GM18867 (cell line): ENCODE data around the gene S100A14.

ENCODE experiments used
- ATAC-seq: cut with Tn5 transposase; IDR thresholded peaks from one replicate; pipeline ENCODE4 v1.9.1; 2021; ENCODE audit warnings: mild to moderate bottlenecking, moderate library complexity; ENCODE audit not compliant: unreplicated experiment

The S100A14 gene

DNA sequence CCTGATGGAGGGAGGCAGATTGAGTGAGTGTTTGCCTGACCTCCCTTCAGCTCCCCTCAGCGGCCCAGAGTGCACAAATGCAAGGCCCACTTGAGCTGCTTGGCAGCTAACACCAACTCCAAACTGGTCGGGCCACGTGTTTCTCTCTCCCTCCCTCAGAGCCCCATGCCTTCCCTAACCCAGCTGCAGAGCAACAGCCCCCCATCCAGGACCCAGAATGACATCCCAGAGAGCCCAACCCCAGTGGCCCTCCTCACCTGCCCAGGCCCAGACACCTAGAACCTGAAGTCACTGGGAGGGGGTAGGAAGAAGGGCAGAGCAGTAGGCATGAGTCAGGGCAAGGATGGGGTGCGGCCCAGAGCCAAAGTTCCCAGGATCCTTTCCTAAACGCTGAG, 789 bp upstream of the S100A14 start:
- no peak for ATAC-seq

DNA sequence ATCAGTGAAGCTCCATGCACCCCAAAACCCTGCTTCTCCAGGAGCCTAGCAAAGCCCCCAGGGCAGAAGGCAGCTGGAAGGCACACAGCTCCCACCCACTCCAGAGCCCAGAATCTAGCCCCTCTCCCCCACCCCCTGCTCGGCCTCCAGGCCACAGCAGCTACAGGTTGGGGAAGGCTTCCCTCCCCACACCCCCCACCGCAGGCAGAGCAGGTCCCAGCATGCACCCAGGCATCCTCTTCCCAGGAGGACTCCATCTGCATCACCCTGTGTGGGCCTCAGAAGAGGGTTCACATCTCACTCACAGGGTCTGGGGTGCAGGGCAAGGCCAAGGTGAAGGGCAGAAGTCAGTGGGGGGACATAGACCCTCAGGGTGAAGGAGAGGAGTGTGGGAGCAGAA, 719 bp downstream of the S100A14 start:
- no peak for ATAC-seq

DNA sequence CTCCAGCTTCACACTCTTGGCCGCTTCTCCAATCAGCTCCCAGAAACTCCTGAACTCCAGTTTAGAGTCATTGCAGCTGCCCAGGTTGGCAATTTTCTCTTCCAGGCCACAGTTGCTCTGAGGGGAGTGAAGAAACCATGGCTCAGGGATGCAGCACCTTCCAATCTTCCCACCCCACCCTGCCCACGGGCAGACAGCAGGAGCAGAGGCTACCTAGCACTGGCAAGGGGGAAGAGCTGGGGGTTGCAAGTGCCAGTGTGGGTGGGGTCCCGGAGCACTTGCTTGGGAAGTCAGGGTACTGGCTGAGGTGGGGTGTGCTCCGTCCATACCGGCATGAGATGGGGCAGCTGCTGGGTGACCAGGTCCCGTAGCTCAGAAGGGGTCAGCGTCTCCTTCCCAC, 1.2 kb downstream of the S100A14 start:
- no peak for ATAC-seq

DNA sequence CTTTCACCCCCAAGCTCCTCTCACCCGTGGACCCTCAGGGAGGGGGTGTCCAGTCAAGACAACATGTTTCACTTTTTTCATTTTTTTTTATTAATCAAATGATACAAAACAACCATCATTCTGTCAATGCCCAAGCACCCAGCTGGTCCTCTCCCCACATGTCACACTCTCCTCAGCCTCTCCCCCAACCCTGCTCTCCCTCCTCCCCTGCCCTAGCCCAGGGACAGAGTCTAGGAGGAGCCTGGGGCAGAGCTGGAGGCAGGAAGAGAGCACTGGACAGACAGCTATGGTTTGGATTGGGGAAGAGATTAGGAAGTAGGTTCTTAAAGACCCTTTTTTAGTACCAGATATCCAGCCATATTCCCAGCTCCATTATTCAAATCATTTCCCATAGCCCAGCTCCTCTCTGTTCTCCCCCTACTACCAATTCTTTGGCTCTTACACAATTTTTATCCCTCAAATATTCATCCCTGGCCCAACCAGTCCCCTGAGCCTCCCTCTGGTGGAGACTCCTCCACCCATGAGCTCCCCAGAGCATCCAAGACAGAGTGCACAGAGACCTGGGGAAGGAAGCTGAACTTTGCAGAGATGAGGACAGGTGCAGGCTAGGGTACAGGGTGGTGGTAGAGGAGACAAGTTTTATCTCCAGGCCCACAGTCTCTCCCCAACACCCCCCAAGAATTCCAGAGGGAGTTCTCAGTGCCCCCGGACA, 1.8 kb downstream of the S100A14 start:
- no peak for ATAC-seq

DNA sequence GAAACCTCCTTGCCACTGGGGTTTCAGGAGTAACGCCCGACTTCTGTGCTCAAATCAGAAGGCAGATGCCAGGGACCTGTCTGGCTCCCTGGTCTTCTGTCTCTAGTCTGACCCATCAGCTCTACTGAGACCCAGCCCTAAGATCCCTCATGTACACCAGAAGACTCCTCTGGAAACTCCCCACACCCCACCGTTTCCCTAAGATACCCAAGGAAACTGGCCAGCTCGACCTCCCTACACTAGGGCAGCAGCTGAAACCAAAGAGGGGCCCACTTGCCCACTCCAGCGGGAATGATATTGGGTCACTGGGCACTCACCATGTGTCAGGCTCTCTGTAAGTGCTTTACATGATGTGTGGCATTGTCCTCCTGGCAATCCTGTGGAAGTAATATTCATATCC, 2.7 kb downstream of the S100A14 start:
- ATAC-seq = no peak

DNA sequence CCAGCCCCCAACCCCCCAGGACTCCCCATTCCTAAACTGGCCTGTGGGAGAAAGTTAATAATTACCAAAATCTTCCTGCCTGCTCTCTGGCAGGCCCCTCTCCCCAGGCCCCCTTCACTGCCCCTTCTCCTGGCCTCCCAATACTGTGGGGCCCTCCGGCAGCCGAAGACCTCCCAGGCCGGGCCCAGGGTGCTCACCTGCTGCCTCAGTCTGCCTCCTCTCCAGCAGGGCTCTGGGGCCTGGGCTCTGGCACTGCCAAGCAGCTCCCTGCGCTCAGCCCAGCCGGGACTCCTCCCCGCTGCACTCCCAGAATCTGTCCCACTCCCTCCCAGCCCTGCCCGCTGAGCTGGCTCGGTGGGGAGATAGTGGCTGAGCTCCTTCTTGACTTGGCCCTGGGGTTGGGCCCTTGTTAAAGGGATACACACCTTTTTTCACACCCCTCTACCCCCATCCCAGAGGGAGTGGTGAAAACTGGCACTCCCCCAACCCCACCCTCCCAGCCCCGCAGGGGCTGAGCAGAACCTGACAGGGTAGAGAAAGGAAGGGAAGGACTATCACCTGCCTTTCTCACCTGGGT, 3.3 kb downstream of the S100A14 start, which contains the start of gene S100A16:
S100A16 (minus strand) TSS at position 383 of the 577 bp plus-strand sequence. CDS start 4,986 bp downstream, outside the sequence.
- no peak for ATAC-seq

DNA sequence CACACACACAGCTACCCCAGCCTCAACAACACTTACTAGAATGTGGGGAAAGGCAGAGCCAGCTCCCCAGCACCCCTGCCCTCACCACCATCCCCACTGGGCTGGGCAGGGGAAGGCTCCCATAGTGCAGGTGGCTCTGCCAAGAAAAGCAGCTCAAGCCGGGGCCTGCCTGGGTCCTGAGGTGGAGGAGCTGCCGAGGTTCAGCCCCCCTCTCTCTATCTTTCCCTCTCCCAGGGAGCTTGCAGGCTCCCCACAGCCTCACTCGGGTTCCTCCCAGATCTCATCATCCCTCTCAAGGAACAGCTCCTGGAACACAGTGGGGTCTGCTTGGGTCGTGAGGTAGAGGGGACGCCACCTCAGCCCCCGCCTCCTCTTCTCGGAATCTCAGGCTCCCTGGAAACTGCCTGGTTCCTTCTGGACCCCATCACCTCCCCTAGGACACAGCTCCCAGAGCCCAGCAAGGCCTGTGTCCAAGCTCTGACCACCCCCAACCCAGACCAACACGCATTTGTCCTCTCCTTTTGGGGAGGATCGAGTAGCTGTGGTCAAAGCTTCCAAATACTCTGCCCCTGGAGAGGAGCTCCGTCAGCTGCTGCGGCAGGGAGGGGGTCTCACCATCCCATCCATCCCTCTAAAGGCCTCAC, 3.9 kb downstream of the S100A14 start:
- no peak for ATAC-seq

DNA sequence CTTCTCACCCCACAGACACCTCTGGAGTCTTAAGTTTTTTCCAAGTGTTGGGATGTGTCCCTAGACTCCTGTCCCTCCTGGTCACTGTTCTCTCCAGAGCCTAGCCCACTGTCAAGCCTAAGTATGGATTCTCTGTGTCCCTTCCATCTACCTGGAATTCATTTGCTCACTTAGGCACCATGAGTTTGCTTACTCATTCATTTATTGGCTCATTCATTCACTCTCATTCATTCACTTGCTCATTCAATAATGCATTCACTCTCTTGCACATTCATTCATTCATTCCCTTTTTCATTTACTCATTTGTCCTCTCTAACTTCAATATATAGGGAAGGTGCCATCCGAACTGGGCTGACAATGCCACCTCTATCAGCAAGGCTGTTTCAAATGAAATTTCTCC, 4.8 kb downstream of the S100A14 start:
- no peak for ATAC-seq

DNA sequence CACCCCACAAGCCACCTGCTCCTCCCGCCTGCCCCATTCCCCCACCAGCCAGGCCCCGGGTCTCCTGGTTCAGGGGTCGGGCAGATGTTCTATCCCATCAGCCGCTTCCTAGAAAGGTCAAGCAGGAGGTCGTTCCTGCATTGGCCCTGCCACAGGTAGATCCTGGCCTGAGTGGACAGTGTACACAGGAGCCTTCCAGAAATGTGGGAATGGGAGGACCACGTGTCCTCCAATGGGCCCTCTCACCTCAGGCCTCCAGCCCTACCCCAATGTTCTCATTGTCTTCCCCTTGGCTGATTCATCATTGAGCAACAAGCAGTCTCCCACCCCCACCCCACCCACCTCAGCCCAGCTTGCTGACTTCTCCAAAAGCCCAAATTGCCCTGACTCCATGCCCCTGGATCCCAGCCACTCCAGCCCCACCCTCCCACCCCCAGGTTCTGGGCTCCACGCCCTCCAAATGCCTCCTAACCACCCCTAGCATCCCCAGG, 5.3 kb downstream of the S100A14 start:
- no peak for ATAC-seq

DNA sequence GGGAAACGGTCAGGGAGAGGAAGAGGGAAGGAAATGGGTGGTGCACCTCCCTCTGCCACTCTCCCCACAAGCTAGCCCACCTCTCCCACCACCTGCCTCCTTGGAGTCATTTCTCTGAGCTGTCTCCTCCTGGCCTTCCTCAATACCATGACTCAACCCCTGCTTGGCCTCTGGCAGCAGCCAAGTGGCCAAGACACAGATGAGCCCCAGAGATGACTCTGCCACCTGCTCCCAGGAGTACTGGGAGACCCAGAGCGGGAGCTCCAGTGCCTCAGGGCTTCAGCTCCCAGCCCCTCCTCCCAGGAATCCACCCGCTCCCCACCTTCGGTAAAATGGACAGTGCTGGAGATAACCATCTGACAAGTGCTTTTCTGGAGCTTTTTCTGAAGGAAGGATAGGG, 5.8 kb downstream of the S100A14 start:
- no peak for ATAC-seq

DNA sequence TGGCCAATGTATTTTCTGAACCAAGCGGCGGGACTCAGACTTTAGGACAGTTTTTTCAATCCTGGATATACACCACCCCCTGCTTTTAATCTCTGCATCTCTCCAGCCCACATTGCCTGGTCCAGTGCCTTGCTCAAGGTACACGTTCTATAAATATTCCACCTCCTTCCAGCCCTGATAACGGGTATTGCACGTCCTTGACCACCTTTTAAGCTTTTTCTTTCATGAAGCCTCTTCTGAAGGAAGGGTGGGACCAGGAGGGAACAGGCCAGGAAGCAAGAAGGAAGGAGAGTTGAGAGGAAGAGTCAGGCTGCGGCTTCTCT, 6.6 kb downstream of the S100A14 start:
- ATAC-seq = no peak

DNA sequence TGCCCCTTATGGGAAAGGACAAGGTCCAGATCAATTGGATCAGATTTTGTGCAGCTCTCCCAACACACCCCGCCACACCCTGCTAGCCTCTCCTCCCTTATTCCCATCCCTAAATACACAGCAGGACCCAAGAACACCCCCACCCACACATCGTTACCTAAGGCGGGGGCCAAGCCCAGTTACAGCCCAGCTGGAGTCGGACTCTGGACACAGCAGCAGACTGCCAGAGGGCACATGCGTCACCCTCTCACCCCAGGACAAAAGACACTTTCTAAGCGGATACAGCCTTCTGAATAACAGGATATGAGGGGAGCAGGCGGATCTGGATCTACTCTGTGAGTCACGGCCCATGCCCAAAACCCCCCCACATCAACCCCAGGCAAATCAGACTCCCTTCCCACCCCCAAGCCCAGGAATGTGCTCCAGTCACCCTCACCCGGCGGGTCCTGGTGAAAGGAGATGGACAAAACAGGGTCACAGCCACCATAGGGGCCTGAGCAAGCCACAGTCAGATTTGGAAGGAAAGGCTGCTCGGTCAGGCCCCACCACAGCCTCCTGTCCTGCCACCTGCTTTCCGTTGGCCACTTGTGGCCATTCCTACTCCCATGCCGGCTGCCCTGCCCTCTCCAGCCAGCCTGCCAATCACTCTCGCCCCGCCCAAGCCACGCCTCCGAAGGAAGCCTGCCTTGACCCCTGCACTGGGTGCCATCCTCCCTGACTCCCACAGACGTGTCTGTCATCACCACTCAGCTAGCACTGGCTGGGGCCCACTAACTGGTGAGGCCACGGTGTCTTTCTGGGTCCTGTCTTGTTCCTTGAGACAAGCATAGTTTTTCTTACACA, 7.2 kb downstream of the S100A14 start:
- no peak for ATAC-seq

DNA sequence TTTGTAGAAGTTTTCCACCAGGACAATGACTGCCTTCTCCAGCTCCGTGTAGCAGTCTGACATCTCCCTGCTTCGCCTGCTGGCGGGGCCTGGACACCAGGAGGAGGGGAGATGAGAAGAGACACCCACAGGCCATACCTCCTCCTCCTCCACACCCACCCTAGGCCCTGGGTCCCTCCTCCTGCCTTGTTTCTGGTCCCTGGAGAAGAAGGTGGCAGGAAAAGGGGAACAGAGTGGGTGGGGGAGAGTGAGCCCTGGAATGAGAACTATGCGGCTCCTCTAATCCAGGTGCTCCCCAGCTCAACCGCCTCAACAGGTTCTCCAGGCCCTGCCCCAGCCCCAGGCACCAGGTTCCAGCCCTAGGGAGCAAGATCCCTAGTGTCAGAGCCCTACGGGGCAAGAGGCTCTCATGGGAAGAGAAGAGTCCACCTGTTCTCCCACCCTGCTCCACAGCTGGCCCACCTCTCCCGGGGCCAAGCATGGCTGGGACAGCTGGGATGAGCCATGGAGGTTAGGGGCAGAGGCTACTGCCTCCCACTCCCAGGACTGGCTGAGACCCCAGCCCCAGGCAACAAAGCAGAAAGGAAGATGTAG, 7.9 kb downstream of the S100A14 start:
- ATAC-seq = no peak

DNA sequence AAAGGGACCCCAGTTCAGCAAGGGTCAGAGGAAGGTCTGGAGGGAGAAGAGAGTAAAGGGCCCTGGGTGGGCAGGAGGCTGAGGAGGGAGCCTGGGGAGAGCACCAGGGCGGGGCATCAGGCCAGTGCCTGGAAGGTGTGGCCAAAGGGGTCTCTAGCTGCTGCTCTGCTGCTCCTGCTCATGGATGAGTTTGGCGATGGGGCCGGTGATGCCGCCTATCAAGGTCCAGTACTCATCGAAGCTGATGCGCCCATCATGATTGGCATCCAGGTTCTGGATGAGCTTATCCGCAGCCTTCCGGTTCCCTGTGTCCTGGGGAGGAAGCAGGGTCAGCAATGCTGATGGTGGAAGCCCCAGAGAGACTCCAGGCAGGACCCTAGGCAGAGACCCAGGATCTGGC, 8.7 kb downstream of the S100A14 start:
- ATAC-seq = no peak

DNA sequence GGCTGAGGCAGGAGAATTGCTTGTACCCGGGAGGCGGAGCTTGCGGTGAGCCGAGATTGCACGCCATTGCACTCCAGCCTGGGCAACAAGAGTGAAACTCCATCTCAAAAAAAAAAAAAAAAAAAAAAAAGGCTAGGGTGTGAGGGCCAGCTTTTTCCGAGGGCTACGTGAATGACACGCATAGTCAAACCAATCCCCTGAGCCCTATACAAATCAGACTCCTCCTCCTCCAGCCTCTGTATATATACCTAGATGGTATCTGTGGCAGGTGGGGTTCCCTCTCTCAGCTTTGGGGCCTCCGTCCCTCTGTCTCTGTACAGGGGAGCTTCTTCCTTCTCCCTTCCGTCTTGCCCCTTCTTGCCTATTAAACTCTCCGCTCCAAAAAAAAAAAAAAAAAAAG, 9.9 kb downstream of the S100A14 start:
- no peak for ATAC-seq

DNA sequence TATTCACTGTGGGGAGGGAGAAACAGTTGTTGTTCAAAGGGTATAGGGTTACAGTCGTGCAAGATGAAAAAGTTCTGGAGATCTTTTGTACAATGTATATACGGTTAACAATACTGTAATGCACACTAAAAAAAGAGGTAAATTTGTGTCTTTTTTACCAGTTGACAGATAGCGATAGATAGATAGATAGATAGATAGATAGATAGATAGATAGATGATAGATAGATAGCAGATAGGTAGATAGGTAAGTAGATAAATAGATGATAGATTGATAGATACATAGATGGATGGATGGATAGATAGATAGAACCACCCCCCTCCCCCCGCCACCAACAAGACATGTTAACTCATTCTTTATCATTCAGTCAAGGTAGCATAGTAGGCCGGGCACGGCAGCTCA, 13.4 kb downstream of the S100A14 start:
- ATAC-seq = no peak

DNA sequence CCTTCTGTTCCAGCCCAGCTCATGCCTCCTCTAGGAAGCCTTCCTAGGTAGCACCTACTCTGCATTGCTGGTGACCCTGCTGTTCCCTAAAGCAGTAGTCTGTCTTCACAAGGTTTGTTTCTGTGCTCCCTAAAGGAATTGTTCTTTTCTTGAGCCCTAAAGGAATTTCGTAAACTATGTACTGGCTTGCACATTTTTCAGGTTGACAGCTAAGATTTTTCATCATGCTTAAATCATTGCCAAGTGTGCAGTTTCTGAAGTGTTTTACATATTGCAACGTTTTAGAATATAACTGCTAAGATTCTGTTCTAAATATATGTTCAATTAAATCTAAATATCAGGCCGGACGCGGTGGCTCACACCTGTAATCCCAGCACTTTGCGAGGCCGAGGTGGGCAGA, 16.3 kb downstream of the S100A14 start:
- ATAC-seq = no peak

DNA sequence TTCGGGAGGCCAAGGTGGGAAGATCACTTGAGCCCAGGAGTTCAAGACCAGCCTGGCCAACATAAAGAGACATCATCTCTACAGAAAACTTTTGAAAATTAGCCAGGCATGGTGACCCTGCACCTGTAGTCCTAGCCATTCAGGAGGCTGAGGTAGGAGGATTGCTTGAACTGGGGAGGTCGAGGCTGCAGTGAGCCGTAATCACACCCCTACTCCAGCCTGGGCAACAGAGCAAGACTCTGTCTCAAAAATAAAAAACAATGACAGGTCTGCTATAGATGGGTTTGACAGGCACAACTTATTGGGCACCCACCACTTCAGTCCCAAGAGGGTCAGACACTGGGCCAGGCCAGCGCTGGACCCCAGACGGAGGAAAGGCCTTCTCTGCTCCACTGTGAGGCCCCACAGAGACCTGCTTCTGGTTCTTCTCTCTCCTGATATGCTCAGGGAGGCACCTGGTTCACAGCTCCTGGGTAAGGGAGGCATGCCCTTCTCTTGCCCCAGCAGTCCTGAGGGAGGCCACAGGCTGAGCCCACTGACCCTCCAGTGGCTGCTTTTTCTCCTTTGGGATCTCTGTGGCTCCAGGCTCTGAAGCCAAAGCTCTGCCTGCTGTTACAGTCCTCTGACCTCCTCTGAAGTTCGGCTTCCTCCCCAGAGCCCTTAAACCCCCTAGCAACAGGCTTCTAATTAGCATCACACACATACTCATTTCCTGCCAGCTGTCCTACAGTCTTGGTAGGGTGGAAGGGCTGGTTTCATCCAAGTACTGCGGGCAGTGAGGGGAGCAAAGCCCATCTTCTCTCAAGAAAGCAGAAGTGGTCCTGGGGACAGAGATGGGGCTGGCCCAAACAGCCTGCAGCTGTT, 17.6 kb downstream of the S100A14 start:
- ATAC-seq = peak; percentile 98

DNA sequence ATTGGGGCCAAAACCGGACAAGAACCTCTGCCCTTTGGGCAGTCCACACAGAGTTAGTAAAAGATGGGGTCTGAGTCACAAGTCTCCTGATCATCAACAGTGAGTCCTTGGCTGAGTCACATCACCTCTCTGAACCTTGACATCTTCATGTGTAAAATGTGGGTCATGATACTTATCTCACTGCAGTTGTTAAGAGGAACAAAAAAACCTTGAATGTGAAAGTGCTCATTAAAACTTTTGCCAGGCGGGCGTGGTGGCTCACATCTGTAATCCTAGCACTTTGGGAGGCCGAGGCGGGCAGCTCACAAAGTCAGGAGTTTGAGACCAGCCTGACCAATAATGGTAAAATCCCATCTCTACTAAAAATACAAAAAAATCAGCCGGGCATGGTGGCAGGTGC, 18.9 kb downstream of the S100A14 start:
- no peak for ATAC-seq

DNA sequence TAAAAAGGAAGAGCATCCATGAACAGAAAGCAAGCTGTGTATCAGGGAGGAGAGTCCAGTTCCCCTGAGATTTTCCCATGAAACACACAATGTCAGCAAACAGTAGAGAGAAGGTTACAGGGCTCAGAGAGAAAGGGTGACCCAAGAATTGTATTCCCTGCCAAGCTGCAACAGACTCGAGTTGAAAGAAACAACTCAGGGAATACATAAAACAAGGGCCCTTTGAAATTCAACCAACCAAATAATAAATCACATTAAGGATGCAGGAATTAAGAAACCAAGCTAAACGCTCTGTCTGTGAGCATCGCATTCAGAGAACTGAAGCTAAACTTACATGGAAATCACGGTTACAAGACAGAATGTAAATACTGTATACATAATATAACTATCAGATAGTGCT, 23.4 kb downstream of the S100A14 start:
- ATAC-seq = no peak
